ENCODE data around the gene SLC29A2.

GRCh38 chr11:66340596-66341501 lies 30.7 kb downstream of the SLC29A2 start:
- TF ChIP-seq CTCF (conservative IDR thresholded peaks at IDR 0.05; ENCODE audit: low read depth, low read length), result no peak
- TF ChIP-seq EZH2 (IDR thresholded peaks at IDR 0.05; ENCODE audit: low read length, unreplicated experiment), result no peak

Measured in PC-3 (cell line).